Measurements from ENCODE around the gene NPS. TPM values are rescaled to one million over a fixed set of nuclear protein-coding genes. Genes with fewer than 3 reads are reported as not detected.
A peak's percentile ranks its signal among the peaks of the same experiment; 100 is the strongest.

Gene NPS
- not detected for polyA plus RNA-seq (ENCODE audit: insufficient read length in 3 of 3)

GRCh38 chr10:127549009-127549408, at the start of gene NPS:
NPS (plus strand) TSS chr10:127549309; CDS start chr10:127549369, 60 bp downstream.
- no peak for DNase-seq (ENCODE audit: low read depth in 3 of 3, low spot score in 2 of 3)

DNA sequence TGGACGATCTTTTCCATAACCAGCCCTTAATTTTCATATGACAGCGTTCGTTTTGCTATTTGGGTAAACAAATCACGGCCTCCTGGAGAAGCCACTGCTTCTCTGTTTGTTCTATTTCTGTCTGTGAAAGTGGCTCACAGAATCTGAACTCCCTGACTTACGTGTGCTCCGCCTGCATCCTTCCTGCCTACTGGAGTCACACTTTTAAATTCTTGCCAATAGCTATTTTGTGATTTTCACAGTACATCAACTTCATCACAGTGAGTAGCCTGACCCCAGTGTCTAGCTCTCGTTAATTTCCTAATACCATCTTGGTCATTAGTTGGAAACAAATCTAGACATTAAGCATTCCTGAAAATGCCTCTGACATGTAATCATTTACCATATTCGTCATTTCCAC, 49.0 kb upstream of the NPS start:
- DNase-seq (ENCODE audit: low read depth in 3 of 3, low spot score in 2 of 3), result no peak

DNA sequence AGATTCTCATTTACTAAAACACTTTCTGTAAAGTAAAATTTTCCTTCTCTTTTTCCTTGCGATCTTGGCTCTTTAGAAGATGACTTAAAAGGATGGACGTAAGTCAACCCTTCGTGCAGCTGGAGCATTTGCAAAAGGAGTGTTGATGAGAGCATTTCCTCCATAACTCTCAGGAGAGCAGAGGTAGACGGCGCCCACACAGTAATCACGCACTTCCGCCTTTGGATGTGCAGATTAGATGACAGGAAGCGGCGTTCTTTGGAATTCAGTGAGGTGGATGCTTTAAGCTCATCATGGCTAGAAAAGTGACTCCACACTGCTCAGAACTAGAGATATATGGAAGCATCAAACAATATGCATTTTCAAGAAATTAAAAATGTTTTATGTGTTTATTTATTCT, 43.0 kb upstream of the NPS start:
- no peak for DNase-seq (ENCODE audit: low read depth in 3 of 3, low spot score in 2 of 3)

DNA sequence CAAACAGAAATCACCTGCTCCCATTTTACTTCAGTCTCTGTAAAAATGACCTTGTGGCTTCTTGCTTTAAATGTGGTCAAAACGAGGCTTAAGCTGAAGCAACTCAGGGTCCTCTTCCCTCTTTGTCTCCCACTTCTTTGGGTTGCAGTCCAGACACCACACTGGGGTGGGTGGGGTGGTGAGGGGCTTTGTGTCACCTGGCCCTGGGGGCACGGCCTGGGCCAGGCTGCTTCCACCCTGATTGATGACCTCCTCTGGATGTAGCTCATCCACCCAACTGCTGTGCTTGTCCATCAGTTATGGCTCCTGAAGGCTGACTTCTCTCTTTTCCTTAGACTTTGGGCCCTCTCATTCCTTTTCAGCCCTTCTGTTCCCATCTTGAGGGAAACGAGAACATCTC, 26.8 kb upstream of the NPS start:
- DNase-seq (ENCODE audit: low read depth in 3 of 3, low spot score in 2 of 3), result no peak

- DNase-seq (ENCODE audit: low read depth in 3 of 3, low spot score in 2 of 3), result peak; percentile 10 to 19 (median 12)
Measured at GRCh38 chr10:127523476-127523875, 25.6 kb upstream of the NPS start.

- no peak for DNase-seq (ENCODE audit: low read depth in 3 of 3, low spot score in 2 of 3)
Measured at GRCh38 chr10:127524229-127524628, 24.9 kb upstream of the NPS start.

DNA sequence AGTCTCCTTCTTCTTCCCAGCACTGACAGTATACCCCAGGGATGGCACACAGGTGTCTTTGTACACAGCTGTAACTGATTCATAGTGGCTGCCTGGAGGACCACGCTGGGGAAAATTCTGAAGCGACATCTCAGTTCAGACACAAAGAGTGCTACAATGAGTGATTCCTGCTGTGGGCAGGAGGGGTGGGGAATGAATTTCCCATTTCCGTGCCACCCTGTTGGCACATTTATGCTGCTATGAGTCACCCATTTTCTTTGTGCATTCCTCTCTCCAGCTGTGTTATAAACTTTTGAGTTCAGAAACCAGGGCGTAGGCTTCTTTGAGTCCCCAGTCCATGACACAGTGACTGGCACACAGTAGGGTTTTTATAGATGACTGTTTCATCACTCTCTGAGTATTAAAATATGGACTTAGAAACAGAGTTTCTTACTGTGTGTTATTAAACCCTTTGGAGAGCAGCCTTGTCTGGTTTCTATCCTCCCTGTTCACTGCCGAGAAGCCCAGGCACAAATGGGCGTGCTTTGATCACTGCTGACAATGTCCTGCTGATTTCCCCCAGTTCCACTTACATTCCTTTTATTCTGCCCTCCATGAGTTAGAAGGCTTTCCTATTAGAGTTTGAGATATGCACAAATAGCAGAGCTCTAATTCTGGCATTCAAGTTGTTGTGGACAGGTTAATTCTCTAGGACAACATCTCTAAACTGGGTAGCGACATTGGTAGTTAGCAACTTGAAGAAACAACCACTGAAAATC, 24.0 kb upstream of the NPS start:
- no peak for DNase-seq (ENCODE audit: low read depth in 3 of 3, low spot score in 2 of 3)

DNA sequence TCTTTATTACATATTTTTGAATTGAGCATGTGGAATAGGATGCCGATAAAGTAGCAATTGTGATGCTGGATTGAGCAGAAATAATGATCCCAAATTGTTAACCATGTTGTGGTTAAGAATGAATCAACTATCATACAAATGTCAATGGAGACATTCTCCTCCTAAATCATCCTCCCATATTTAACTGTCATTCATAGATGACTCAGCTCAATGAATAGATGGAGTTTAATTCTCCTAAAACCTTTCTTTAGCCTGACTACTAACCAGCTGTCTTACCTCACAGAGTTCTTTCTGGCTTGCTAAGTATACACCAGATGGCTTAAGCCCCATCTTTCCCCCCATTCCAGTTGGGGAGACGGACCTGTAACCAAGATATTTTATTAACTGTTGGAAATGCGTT, 23.4 kb upstream of the NPS start:
- DNase-seq (ENCODE audit: low read depth in 3 of 3, low spot score in 2 of 3), result no peak

DNA sequence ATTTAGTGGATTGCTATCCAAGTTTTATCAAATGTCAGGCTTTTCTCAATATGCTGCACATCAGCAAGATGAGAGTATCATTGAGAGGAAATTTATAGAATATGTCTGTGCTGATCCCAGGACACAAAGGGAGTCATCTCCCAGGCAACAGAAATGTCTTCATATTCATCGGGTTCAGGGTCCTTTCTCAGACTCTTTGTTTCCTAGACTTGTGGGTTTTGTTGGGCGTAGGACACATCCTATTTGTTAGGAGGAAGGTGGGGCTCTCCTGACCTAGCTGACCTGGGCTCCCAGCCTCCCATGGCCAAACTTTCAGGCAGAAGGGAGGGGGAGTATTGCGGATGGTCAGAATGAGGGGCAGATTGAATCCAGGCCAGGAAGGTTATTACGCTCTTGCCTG, 22.9 kb upstream of the NPS start:
- DNase-seq (ENCODE audit: low read depth in 3 of 3, low spot score in 2 of 3), result no peak

- no peak for DNase-seq (ENCODE audit: low read depth in 3 of 3, low spot score in 2 of 3)
Measured at GRCh38 chr10:127527320-127527719, 21.8 kb upstream of the NPS start.

GRCh38 chr10:127527891-127528290, 21.2 kb upstream of the NPS start:
- no peak for DNase-seq (ENCODE audit: low read depth in 3 of 3, low spot score in 2 of 3)

DNA sequence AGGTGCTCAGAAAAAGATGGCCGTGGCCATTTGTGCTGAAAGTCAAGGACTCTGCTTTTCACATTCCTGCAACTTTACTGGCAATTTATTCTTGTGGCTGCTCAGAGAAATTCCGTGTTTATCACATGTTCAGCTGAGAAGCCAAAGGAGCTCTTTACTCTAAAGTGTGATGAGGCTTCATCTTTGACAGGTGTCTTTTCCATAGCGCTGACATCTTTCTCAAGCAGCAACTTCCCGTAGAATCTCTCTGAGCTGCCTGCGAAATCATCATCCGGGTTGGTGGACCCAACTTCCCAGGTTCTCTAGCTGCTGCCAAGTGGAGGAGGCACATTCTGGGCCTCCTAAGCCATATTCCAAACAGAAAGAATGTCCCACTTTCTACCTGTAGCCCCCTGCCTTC, 16.9 kb upstream of the NPS start:
- no peak for DNase-seq (ENCODE audit: low read depth in 3 of 3, low spot score in 2 of 3)

DNA sequence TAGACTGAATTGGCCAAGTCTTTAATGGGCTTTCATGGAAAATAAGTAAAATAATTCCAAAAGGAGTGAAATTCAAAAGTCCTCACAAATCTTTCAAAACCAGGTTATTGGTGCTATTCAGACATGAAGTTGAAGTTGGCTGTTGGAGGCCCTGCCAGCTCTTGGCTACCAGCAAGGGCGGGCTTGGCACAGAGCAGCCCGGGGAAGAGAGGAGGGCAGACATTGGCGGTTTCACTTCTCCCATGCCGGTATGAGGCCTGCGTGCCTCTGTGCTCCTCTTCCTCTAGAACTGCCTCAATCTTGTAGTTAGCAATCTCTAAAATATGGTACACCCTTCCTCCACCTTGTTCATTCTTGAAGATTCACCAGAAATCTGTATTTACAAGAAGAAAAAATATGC, 16.4 kb upstream of the NPS start:
- no peak for DNase-seq (ENCODE audit: low read depth in 3 of 3, low spot score in 2 of 3)

GRCh38 chr10:127534074-127534473, 15.0 kb upstream of the NPS start:
- DNase-seq (ENCODE audit: low read depth in 3 of 3, low spot score in 2 of 3), result no peak

GRCh38 chr10:127534496-127534895, 14.6 kb upstream of the NPS start:
- DNase-seq (ENCODE audit: low read depth in 3 of 3, low spot score in 2 of 3), result no peak

DNA sequence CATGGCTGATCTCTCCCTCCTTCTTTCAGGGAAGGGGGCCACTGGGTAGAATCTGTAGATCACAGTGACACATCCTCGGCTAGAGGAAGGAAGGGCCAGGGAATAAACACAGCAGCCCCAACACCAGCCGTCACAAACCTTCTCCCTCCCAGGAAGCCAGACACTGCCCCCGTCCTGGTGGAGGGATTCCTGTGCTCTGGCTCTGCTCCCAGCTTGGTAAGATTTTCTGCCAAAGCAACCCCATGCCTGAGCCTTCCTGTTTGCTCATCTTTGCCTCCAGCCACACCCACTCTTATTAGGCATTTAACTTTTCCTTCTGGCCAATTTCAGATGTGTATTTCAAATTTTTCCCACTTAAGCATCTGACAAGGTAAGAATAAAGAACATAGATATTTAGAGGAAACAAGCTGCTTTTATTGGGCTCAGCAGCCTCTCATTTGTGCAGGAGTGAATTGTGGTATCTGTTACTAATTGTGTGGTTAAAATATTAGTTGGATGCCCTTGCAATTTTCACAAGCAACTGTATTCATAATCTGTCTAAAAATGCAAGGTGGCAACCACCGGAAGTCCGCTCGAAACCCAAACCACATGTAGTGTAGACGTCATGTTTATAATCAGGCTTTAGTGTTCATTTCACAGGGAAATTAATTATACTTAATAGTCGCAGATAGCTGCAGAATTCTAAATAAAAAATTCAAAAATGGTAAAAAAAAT, 13.2 kb upstream of the NPS start:
- no peak for DNase-seq (ENCODE audit: low read depth in 3 of 3, low spot score in 2 of 3)

GRCh38 chr10:127536972-127537760, 11.9 kb upstream of the NPS start:
- DNase-seq (ENCODE audit: low read depth in 3 of 3, low spot score in 2 of 3), result no peak

GRCh38 chr10:127537924-127538323, 11.2 kb upstream of the NPS start:
- DNase-seq (ENCODE audit: low read depth in 3 of 3, low spot score in 2 of 3), result no peak

DNA sequence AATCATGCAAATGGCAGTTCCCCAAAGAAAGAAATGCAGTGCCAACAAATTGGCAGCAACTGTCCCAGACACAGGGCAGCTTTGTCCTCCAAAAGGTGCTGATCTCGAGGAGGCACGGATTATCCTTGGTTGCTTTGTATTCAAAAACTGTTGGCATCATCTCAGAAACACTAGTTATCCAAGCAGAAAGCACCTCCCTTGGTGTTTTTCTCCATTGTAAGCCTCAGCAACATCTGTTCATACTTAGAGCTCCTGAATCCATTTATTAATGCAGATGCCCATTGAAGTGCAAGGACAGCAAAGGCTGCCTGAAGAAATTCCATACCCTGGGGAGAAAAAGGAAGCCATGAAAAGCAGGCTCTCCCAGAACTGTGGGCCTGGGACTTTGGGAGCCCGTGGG, 1.1 kb upstream of the NPS start:
- no peak for DNase-seq (ENCODE audit: low read depth in 3 of 3, low spot score in 2 of 3)

- DNase-seq (ENCODE audit: low read depth in 3 of 3, low spot score in 2 of 3), result no peak
Measured at GRCh38 chr10:127550861-127551260, 1.8 kb downstream of the NPS start.

DNA sequence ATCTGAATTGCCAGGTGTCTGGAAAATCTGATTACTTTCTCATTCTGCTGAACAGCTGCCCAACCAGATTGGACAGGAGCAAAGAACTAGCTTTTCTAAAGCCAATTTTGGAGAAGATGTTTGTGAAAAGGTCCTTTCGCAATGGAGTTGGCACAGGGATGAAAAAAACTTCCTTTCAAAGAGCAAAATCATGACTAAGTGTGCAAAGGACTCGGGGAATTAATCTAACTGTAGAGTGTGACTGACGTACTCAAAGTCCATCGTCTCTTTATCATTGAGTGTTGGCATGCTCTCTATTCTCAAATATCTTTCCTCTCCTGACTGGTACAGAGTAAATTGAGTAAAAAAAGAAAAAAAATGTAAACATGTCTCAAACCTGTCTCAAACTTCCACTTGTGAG, 3.3 kb downstream of the NPS start:
- no peak for DNase-seq (ENCODE audit: low read depth in 3 of 3, low spot score in 2 of 3)

GRCh38 chr10:127553417-127553816, 4.3 kb downstream of the NPS start:
- DNase-seq (ENCODE audit: low read depth in 3 of 3, low spot score in 2 of 3), result no peak
